K562 (cell line): ENCODE measurements around the gene ELMO3. TPM values are rescaled to one million over a fixed set of nuclear protein-coding genes. Genes with fewer than 3 reads are reported as not detected.

Experiments
- ASH1L ChIP-seq: fragments of 450-650 bp; IDR thresholded peaks from 2 replicates; pipeline ENCODE4 v1.6.1; 2018; ENCODE audit warnings: borderline replicate concordance, mild to moderate bottlenecking, low read depth; ENCODE audit not compliant: partially characterized antibody
- CBX2 ChIP-seq: fragments of 200-600 bp; sonication (generic); IDR thresholded peaks from one replicate; pipeline ENCODE4 v1.6.1; 2012; ENCODE audit warnings: mild to moderate bottlenecking, low read length, inconsistent platforms; ENCODE audit not compliant: insufficient read depth, poor library complexity, severe bottlenecking
- CTCF ChIP-seq, 3 experiments: IDR thresholded peaks in 2 of 3; conservative IDR thresholded peaks in 1 of 3; 2 replicates each; pipeline ENCODE4 v1.5.1; 2011 to 2012; ENCODE audit warnings: low read length in 3 of 3, mild to moderate bottlenecking in 3 of 3, control low read depth in 2 of 3, improper control_type of control experiment in 1 of 3, inconsistent platforms in 1 of 3, low read depth in 1 of 3, mixed read lengths in 1 of 3, moderate library complexity in 1 of 3; ENCODE audit not compliant: insufficient read depth in 2 of 3
- E2F6 ChIP-seq, 2 experiments: IDR thresholded peaks; 2 replicates each; pipeline ENCODE4 v1.6.1; 2011; ENCODE audit warnings: borderline replicate concordance in 1 of 2, control low read depth in 1 of 2, low read depth in 1 of 2, low read length in 1 of 2, mild to moderate bottlenecking in 1 of 2, mixed read lengths in 1 of 2, moderate library complexity in 1 of 2; ENCODE audit not compliant: insufficient read depth in 1 of 2, insufficient read length in 1 of 2, poor library complexity in 1 of 2, severe bottlenecking in 1 of 2; ENCODE audit errors: extremely low read depth in 1 of 2
- HES1 ChIP-seq: fragments of 450-650 bp; IDR thresholded peaks from 2 replicates; pipeline ENCODE4 v1.6.1; 2016; ENCODE audit warnings: low read depth, mild to moderate bottlenecking, moderate library complexity
- TRIM28 ChIP-seq: fragments of 450-650 bp; IDR thresholded peaks from 2 replicates; pipeline ENCODE4 v1.6.1; 2017
- ZBTB40 ChIP-seq, 2 experiments: fragments of 450-650 bp in 1 of 2; sonication (generic) in 1 of 2; formaldehyde crosslinking in 1 of 2; IDR thresholded peaks; 2 replicates each; pipeline versions ENCODE4 v1.7.1 to v1.9.0; 2016 to 2022; ENCODE audit warnings: inconsistent platforms in 1 of 2, mild to moderate bottlenecking in 1 of 2, missing genetic modification reagents in 1 of 2
- ZBTB5 ChIP-seq: fragments of 450-650 bp; IDR thresholded peaks from 2 replicates; pipeline ENCODE4 v1.6.1; 2017; ENCODE audit warnings: antibody characterized with exemption
- ZNF316 ChIP-seq: fragments of 450-650 bp; IDR thresholded peaks from 2 replicates; pipeline ENCODE4 v1.6.1; 2016
- polyA plus RNA-seq, 8 experiments: library from polyadenylated mRNA; depleted of rRNA in 4 of 8; stranded (reverse) in 5 of 8; unstranded in 3 of 8; fragments of >200 nt; fragmentation: Nextera tagmentation in 2 of 8; fragmentation: Illumina TruSeq in 1 of 8; extraction: Ambion mirVana in 2 of 8; extraction: Trizol in 1 of 8; gene quantifications; 2 replicates each; pipeline versions ENCODE4 v1.2.1 to v1.2.3, GENCODE V29; 2011 to 2014; ENCODE audit warnings: inconsistent platforms in 1 of 8, missing spikeins in 1 of 8
- total RNA-seq, 7 experiments: library from RNA; depleted of rRNA in 6 of 7; stranded (reverse); fragments of >200 nt in 6 of 7; fragmentation: Illumina TruSeq in 2 of 7; extraction: Trizol in 2 of 7; gene quantifications; 2 replicates each; pipeline versions ENCODE4 v1.2.1 to v1.2.3, GENCODE V29; 2011 to 2021; ENCODE audit warnings: low replicate concordance in 1 of 7

ELMO3 gene
- total and polyA plus RNA-seq, 9 of the 15 experiments (the other 6 are each of a cell fraction or from before 2014, with no cell fraction given) = 0.04 to 5.1 (median 1.5) TPM

- TF ChIP-seq ZBTB40 (IDR thresholded peaks at IDR 0.05) = peak; percentile 100
- TF ChIP-seq ZBTB40 (CRISPR knock-in tag; IDR thresholded peaks at IDR 0.05) = no peak
- no peak for TF ChIP-seq E2F6 (IDR thresholded peaks at IDR 0.05; ENCODE audit: borderline replicate concordance in 1 of 2, extremely low read depth in 1 of 2, insufficient read depth in 1 of 2, insufficient read length in 1 of 2, low read depth in 1 of 2, low read length in 1 of 2, poor library complexity in 1 of 2, severe bottlenecking in 1 of 2)
- peak; percentile 77 for TF ChIP-seq ASH1L
- no peak for TF ChIP-seq ZNF316
- peak in 2 of 3 experiments; percentile 27 to 28; a peak in 4 of 6 replicates for TF ChIP-seq CTCF (IDR thresholded peaks at IDR 0.05 in 2 of 3, conservative IDR thresholded peaks at IDR 0.05 in 1 of 3; ENCODE audit: insufficient read depth in 2 of 3, low read depth in 1 of 3, low read length in 3 of 3)
- 0 out of 2 replicates have a peak, but pooled peaks have one; percentile 24 for TF ChIP-seq TRIM28
- no peak for TF ChIP-seq CBX2
- TF ChIP-seq HES1 = no peak
- no peak for TF ChIP-seq ZBTB5
Measured at GRCh38 chr16:67226804-67227566, 28.1 kb downstream of the ELMO3 start, which contains the start of gene TMEM208 (continued).
